Activated naive CD4-positive, alpha-beta T cell treated with anti-CD3 and anti-CD28 coated beads, Interleukin-2, amount 10 ng/mL, durations not matched to agents 7 days and 5 days (primary cell): ENCODE data around the gene ERBIN.
A peak's percentile ranks its signal among the peaks of the same experiment; 100 is the strongest.
"Not testable (repeated sequence)": the region's sequence is repeated elsewhere in the genome, so short reads cannot be mapped to it uniquely, and the experiment has no call there.

Experiments
- CTCF ChIA-PET: fragments of 350-600 bp; sonication (Branson Sonifier 250); formaldehyde crosslinking; loops from one replicate; lab custom pipeline; 2021; ENCODE audit warnings: antibody characterized with exemption; lab: Charles Lee
- DNase-seq: peaks from one replicate; pipeline ENCODE4 v3.0.0-alpha.2; 2020
- H3K27ac Mint-ChIP-seq: one replicate; pipeline ENCODE4 v1.8.0; 2021; ENCODE audit warnings: mild to moderate bottlenecking, moderate library complexity, mixed read lengths
- H3K27me3 Mint-ChIP-seq: one replicate; pipeline ENCODE4 v1.8.0; 2021; ENCODE audit warnings: mild to moderate bottlenecking, mixed read lengths
- H3K36me3 Mint-ChIP-seq: one replicate; pipeline ENCODE4 v1.8.0; 2021; ENCODE audit warnings: mixed read lengths
- H3K4me1 Mint-ChIP-seq: one replicate; pipeline ENCODE4 v1.8.0; 2021; ENCODE audit warnings: mixed read lengths
- H3K4me3 Mint-ChIP-seq: one replicate; pipeline ENCODE4 v1.8.0; 2021; ENCODE audit warnings: mild to moderate bottlenecking, moderate library complexity, mixed read lengths
- H3K9me3 Mint-ChIP-seq: one replicate; pipeline ENCODE4 v1.8.0; 2021; ENCODE audit warnings: mixed read lengths

The ERBIN gene

DNA sequence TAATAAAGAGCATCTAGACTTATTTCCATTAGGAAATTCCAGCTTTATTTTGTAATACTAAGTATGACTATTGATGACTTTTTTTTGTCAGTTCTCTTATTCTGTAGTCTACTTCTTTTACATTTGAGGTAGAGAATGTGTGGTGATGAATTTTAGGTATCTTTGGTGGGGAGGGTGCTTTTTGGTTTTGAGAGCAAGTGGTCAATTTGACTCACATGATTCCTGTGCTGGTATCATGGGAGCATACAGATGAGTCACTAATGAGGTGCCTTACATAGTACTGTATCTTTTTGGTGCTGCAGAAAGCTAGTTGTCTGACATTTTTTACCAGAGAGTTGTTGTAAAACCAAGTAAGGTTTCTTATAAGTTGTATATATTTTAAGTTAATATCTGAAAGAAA, 35.3 kb downstream of the ERBIN start:
- DNase-seq, result no peak
- Mint-ChIP-seq H3K27ac (no peak overlapping the region), H3K36me3 (peaks cover 23% of the 10 kb centered on the region), H3K27me3 (no peaks in the 10 kb centered on the region), H3K4me3 (no peak overlapping the region), H3K9me3 (no peaks in the 10 kb centered on the region), H3K4me1 (peaks cover 28% of the 10 kb centered on the region)
- CTCF ChIA-PET, result no interaction called here

DNA sequence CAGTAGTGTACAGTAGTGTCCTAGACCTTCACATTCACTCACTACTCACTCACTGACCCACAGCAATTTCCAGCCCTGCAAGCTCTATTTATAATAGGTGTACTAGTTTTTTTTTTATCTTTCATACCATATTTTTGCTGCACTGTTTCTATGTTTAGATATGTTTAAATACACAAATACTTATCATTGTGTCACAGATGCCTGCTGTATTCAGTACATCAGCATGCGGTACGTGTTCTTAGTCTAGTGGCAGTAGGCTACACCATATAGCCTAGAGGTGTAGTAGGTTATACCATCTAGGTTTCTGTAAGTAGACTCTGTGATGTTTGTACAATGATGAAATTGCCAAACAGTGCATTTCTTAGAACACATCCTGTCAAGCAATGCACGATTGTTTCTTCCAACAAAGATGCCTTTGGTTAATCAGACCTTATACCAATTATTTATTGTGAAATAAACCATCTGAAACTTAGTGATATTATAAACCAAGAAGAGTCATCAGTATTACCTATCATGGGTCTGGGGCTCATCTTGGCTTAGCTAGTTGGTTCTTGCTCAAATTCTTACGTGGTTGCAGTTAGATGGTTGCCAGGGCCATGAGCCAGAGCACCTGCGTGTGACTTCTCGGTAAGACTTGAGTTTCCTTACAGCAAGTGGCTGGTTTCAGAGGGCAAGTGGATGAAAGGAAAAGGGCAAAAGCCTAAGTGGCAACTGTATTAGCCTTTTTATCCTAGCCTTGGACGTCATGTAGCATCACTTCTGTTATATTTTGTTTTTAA, 41.1 kb downstream of the ERBIN start:
- CTCF ChIA-PET, result interaction anchor here (0.9 kb wide), 1 partner anchor 36 kb away, joined by 3 read pairs; no protein-coding TSS in a partner anchor

DNA sequence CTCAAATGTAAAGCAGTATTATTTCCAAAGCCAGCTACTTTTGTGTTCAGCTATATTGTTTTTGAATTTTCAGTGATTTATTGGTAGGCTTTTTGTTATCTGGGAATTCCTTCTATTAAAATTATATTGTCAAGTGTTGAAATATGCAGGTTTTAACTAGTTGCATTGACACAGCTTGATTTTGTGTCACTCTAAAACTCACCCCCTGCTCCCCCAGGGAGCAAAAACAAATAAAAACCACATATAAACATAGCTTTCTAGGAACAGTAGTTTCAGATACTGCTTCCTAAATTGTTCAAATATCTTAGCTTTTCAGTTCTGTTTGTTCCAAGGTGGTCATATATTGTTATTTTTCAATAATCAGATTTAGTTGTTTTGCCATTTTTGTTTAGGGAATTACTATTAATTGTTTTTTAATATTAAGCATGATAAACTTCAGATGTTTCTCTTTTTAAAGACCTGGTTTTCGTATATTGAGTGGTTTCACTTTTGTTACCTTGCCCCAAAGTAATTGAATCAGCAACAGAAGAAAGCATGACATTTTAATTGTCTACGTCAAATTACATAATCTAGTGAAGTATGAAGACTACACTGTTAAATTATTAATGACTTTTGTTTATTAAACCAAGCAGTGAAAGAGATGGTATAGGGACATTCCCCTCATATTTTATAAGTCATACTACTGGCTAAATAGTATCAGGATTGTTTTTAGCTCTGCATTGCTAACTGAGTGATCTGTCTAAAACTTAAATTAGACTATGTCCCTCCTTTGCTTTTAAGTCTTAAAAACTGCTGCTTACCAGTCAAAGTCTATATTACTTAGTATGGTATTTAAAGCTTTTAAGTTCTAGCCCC, 43.4 kb downstream of the ERBIN start:
- H3K4me1 Mint-ChIP-seq, result peaks cover 43% of the 10 kb centered on the region
- CTCF ChIA-PET, result interaction anchor here (0.7 kb wide), 1 partner anchor 31 kb away, joined by 3 read pairs; no protein-coding TSS in a partner anchor
- H3K27me3 Mint-ChIP-seq, result no peaks in the 10 kb centered on the region
- H3K27ac Mint-ChIP-seq, result no peak overlapping the region
- peak overlapping the region; percentile 30 for H3K4me3 Mint-ChIP-seq
- peaks cover 25% of the 10 kb centered on the region for H3K36me3 Mint-ChIP-seq
- no peak for DNase-seq
- peaks cover 2% of the 10 kb centered on the region for H3K9me3 Mint-ChIP-seq

More for the DNA sequence above, 41.1 kb downstream of the ERBIN start:
- Mint-ChIP-seq H3K4me1 (peaks cover 49% of the 10 kb centered on the region), H3K9me3 (no peaks in the 10 kb centered on the region), H3K27ac (no peak overlapping the region), H3K4me3 (no peak overlapping the region), H3K27me3 (no peaks in the 10 kb centered on the region), H3K36me3 (peaks cover 17% of the 10 kb centered on the region)
- no peak for DNase-seq

DNA sequence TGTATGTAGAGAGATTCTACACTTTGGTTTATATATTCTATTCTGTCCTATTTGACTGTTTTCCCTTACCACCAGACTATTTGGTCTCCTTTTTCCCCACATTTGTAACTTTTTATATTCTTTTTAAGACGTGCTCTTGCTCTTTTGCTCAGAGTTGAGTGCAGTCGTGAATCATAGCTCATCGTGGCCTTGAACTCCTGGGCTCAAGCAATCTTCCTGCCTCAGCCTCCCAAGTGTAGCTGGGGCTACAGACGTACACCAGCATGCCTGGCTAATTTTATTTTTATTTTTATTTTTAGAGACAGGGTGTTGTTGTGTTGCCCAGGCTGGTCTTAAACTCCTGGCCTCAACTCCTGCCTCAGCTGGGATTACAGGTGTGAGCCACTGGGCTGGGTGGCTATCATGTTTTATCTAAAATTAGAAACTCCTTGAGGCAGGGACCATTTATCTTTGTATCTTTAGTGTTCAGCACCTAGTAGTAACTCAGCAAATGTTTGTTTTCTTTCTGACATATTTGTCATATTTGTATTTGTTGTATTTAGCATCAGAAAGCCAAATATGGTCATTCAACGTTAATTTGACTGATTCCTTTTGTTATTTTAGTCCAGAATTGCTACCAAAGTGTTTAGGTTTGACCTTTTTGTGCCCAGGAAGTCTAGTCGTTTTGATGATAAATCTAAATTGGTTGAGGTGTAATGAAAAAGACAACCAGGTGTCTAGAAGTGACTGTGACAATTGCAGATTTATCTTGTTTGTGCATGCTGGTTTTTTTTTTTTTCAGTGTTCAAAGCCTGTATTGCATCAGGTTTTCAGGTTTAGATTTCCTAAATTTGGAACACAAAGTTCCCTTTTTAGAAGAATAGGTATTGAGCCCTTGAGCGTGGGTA, 44.3 kb downstream of the ERBIN start:
- peaks cover 28% of the 10 kb centered on the region for H3K36me3 Mint-ChIP-seq
- H3K4me1 Mint-ChIP-seq, result peaks cover 39% of the 10 kb centered on the region
- CTCF ChIA-PET, result no interaction called here
- peaks cover 5% of the 10 kb centered on the region for H3K9me3 Mint-ChIP-seq
- no peak overlapping the region for H3K27ac Mint-ChIP-seq
- H3K4me3 Mint-ChIP-seq, result peak overlapping the region; percentile 1
- no peaks in the 10 kb centered on the region for H3K27me3 Mint-ChIP-seq
- no peak for DNase-seq

DNA sequence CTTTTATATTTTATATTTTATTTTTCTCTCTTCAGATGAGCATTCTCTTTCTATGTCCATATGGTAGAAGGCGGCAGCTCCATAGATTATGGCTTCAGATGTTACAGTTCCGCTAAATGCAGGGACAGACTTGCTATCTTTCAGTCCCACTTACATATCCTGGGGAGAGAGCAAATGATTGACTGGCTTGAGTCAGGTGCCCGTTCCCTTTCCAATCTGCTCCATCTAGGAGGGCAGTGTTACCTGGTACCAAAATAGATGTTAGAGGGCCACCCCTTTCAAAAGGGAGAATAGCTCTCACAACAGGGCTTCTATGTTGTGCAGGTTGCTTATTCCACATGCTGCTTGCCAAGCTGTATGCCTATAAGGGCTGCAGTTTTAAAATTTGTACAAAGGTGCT, 45.3 kb downstream of the ERBIN start:
- CTCF ChIA-PET, result no interaction called here
- H3K4me1 Mint-ChIP-seq, result peaks cover 38% of the 10 kb centered on the region

DNA sequence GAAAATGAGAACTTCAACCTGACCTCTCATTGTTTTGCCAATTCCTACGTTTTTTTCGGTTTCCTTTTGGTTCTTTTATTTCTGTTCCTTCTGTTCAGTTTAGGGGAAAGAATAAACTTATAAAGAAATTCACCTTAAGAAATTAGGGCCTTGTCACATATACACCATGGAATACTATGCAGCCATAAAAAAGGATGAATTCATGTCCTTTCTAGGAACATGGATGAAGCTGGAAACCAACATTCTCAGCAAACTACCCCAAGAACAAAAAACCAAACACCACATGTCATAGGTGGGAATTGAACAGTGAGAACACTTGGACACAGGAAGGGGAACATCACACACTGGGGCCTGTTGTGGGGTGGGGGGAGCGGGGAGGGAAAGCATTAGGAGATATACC, 46.5 kb downstream of the ERBIN start:
- H3K27ac Mint-ChIP-seq, CTCF ChIA-PET: not testable (repeated sequence)
- peaks cover 31% of the 10 kb centered on the region for H3K4me1 Mint-ChIP-seq

More for the DNA sequence above, 45.3 kb downstream of the ERBIN start:
- Mint-ChIP-seq H3K4me3 (no peak overlapping the region), H3K9me3 (peaks cover 7% of the 10 kb centered on the region), H3K27me3 (no peaks in the 10 kb centered on the region), H3K36me3 (peaks cover 33% of the 10 kb centered on the region), H3K27ac (no peak overlapping the region)
- no peak for DNase-seq

DNA sequence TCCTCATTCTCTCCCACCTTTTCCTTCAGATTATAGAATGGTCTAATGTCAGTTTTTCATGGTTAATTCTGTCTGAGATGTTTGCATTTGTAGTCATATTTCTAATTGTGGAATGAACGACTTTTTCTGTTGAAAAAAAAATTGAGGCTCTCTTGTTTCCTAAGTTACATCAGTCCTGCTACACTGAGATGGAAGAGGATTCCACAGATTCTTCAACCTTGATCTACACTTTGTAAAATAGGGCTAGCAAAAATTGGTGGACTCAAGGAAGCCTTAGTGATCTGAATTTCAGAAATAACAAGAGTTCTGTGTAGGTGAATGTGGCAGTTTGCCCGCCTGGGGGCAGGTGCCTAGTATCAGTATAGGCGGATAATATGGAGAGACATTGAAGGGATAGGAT, 51.9 kb downstream of the ERBIN start:
- Mint-ChIP-seq H3K27me3 (no peaks in the 10 kb centered on the region), H3K4me1 (peaks cover 17% of the 10 kb centered on the region), H3K4me3 (no peak overlapping the region), H3K36me3 (peaks cover 30% of the 10 kb centered on the region), H3K9me3 (peaks cover 12% of the 10 kb centered on the region), H3K27ac (no peak overlapping the region)
- DNase-seq, result no peak
- CTCF ChIA-PET, result interaction anchor here (0.8 kb wide), 1 partner anchor 225 kb away, joined by 3 read pairs; no protein-coding TSS in a partner anchor

More for the DNA sequence above, 46.5 kb downstream of the ERBIN start:
- DNase-seq, H3K9me3 Mint-ChIP-seq, H3K4me3 Mint-ChIP-seq, H3K27me3 Mint-ChIP-seq: not testable (repeated sequence)
- H3K36me3 Mint-ChIP-seq, result peaks cover 31% of the 10 kb centered on the region

DNA sequence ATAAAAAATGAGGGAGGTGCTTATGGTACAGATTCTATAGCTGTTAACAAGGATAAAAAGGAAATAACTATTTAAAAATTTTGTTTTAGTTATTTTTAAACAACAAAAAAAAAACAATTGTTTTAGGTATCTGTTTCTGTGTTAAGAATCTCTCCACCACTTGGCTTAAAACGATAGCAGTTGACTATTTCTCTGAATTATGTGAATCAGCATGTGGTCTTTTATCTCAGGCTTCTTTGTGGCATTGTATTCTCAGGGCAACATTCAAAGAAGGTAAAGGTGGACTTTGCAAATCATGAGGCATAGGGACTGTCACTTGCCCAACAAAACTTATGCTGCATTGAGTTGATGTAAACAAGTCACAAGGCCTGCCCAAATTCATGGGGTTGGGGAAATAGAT, 55.2 kb downstream of the ERBIN start:
- CTCF ChIA-PET, result no interaction called here
- DNase-seq, result no peak
- Mint-ChIP-seq H3K4me3 (no peak overlapping the region), H3K4me1 (peaks cover 14% of the 10 kb centered on the region), H3K27me3 (no peaks in the 10 kb centered on the region), H3K36me3 (peaks cover 14% of the 10 kb centered on the region), H3K27ac (no peak overlapping the region), H3K9me3 (peaks cover 5% of the 10 kb centered on the region)

DNA sequence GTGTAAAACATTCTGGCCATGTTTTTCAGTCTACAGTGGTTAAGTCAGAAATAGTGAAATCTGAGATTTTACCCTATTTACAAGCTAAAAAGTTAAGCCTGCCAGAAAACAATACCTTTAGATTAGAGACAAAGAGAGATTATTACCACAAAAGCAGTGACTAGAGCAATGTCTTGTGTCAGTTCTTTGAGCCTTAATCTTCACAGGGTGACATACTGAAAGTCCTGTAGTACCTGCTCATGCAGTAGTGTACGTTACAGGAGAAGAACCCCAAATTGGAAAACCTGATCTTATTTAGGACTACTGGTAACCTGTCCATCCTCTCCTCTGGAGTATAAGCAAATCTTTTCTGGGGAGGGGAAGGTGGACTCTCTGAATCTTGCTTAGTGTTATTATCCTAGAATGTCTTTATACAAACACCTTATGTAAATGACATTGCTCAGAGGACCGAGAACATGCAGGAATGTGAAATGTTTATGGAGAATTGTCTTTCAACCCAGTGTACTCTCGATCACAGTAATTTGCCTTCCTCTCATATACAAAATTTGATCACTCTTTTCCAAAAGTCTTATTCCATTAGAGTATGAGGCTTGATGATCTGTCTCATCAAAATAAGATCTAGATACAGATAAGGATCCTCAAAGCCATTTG, 55.7 kb downstream of the ERBIN start:
- Mint-ChIP-seq H3K27ac (no peak overlapping the region), H3K4me1 (peaks cover 14% of the 10 kb centered on the region), H3K27me3 (no peaks in the 10 kb centered on the region), H3K9me3 (peaks cover 5% of the 10 kb centered on the region), H3K36me3 (peaks cover 14% of the 10 kb centered on the region), H3K4me3 (no peak overlapping the region)
- CTCF ChIA-PET, result no interaction called here
- DNase-seq, result no peak

DNA sequence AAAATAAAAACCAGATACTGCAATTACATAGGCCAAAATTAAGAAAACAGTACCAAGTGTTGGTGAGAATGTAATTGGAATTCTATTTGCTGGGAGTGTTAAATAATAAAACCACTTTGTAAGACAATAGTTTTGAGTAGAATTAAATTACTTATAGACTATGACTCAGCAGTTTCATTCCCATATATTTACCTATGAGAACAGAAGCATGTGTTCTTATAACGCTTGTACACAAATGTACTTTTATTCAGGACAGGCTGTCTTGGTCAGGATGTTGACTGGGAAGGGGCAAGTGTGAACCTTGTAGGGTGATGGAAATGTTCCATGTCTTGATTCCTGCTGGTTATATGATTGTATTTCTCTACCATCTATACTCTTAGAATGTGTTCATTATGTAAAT, 56.3 kb downstream of the ERBIN start:
- no peak overlapping the region for H3K27ac Mint-ChIP-seq
- no peak overlapping the region for H3K4me3 Mint-ChIP-seq
- peaks cover 14% of the 10 kb centered on the region for H3K36me3 Mint-ChIP-seq
- H3K9me3 Mint-ChIP-seq, result peaks cover 5% of the 10 kb centered on the region
- no peak for DNase-seq
- H3K4me1 Mint-ChIP-seq, result peaks cover 14% of the 10 kb centered on the region
- H3K27me3 Mint-ChIP-seq, result no peaks in the 10 kb centered on the region
- CTCF ChIA-PET, result no interaction called here

DNA sequence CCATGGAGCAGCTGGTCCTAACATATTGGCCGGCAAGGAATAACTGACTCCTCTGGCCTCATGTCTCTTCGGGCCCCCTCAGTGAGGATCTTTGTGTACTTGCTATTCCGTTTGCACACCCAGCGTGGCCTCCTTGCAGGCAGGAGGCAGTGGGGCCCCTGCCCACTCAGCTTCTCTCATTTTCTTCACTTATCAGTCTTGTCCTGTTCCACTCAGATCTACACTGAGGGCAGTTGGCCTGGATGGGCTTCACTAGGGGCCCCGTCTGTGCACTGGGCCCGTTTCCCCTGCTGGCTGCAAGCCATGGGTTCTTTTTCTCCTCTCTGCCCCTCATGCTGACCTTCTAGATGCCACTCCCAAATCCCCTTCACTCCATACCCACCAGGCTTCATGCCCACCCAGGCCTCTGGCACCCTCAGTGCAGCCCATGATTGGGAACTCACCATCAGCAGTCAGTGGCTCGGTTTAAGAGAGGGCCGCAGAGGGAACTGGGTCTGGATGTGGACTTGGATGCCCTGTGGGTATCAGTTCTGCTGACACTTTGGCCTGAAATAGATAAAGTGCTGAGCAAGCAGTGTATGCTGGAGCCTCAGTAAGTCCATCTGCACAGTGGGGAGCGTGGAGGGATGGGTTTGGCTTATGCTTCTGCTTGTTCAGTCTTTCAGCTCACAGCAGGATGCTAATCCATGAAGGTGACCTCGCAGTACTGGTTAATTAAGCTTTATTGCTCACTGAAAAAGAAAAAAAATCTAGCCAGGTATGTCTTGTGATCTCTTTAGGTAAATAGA, 57.9 kb downstream of the ERBIN start:
- peak overlapping the region; percentile 42 for H3K27ac Mint-ChIP-seq
- CTCF ChIA-PET, result no interaction called here
- H3K36me3 Mint-ChIP-seq, result peaks cover 10% of the 10 kb centered on the region
- H3K4me3 Mint-ChIP-seq, result no peak overlapping the region
- DNase-seq, result no peak
- peaks cover 18% of the 10 kb centered on the region for H3K4me1 Mint-ChIP-seq
- no peaks in the 10 kb centered on the region for H3K9me3 Mint-ChIP-seq
- H3K27me3 Mint-ChIP-seq, result no peaks in the 10 kb centered on the region

DNA sequence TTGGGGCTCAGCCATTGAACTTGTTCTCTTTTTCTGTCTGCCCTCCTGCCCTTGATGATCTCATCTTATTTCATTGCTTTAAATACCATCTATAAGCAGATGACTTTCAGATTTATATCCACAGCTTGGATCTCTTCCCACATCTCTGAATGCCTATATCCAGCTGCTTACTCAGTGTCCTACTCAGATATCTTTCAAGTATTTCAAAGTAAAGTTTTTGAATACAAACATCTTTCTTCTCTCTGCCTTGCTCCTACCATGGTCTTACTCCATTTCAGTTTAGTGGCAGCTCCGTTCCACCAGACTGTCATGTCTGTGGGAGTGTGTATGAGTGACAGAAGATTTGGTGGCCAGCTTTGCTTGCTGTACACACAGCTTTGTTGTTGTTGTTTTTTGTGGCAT, 59.7 kb downstream of the ERBIN start:
- Mint-ChIP-seq H3K27me3 (no peaks in the 10 kb centered on the region), H3K4me3 (no peak overlapping the region), H3K9me3 (no peaks in the 10 kb centered on the region), H3K27ac (no peak overlapping the region), H3K36me3 (peaks cover 10% of the 10 kb centered on the region), H3K4me1 (peaks cover 15% of the 10 kb centered on the region)
- DNase-seq, result no peak
- CTCF ChIA-PET, result no interaction called here

DNA sequence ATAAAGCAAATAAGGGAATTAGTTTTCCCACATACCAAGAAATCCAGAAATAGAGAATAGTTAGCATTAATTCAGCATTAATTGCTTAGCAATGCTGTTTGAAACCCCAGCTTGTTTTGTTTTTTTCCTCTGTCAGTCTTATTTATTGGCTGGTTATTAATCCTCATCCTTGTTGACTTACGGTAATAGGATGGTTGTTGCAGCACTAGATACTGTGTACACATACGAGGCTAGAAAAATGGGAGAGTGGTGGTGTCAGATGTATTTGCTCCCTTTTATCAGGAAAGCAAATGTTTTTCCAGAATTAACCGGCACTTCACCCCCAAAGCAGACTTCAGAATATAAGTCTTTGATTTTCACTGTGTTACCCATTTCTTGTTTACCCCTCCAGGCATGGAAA, 60.4 kb downstream of the ERBIN start:
- Mint-ChIP-seq H3K4me3 (no peak overlapping the region), H3K36me3 (peaks cover 10% of the 10 kb centered on the region), H3K4me1 (peaks cover 10% of the 10 kb centered on the region), H3K9me3 (no peaks in the 10 kb centered on the region), H3K27me3 (no peaks in the 10 kb centered on the region), H3K27ac (no peak overlapping the region)
- DNase-seq, result no peak
- CTCF ChIA-PET, result no interaction called here
